RPMI8226 (cell line): Measurements from ENCODE around the gene ELF5.

Source experiments
- DNase-seq: peaks from one replicate; pipeline ENCODE4 v3.0.0-alpha.2; 2015

Gene ELF5

GRCh38 chr11:34513682-34514449, at the start of gene ELF5:
TSS of gene ELF5 (minus strand) at chr11:34513794. CDS start at chr11:34505749, 8,045 bp downstream.
- no peak for DNase-seq

- DNase-seq: no peak
Measured at GRCh38 chr11:34562976-34563375, 49.4 kb upstream of the ELF5 start.

GRCh38 chr11:34560511-34560910, 46.9 kb upstream of the ELF5 start:
- DNase-seq: no peak

- DNase-seq: no peak
Measured at GRCh38 chr11:34558673-34559072, 45.1 kb upstream of the ELF5 start.

- DNase-seq: no peak
Measured at GRCh38 chr11:34558211-34558610, 44.6 kb upstream of the ELF5 start.

GRCh38 chr11:34552270-34552669, 38.7 kb upstream of the ELF5 start:
- DNase-seq: no peak

GRCh38 chr11:34549271-34549670, 35.7 kb upstream of the ELF5 start:
- DNase-seq: no peak

GRCh38 chr11:34548278-34548677, 34.7 kb upstream of the ELF5 start:
- DNase-seq: no peak

- no peak for DNase-seq
Measured at GRCh38 chr11:34546511-34547209, 33.1 kb upstream of the ELF5 start.

GRCh38 chr11:34542089-34542488, 28.5 kb upstream of the ELF5 start:
- no peak for DNase-seq

GRCh38 chr11:34540870-34541269, 27.3 kb upstream of the ELF5 start:
- DNase-seq: no peak

- no peak for DNase-seq
Measured at GRCh38 chr11:34537636-34538035, 24.0 kb upstream of the ELF5 start.

- no peak for DNase-seq
Measured at GRCh38 chr11:34536056-34536455, 22.5 kb upstream of the ELF5 start.

GRCh38 chr11:34534826-34535225, 21.2 kb upstream of the ELF5 start:
- no peak for DNase-seq

- no peak for DNase-seq
Measured at GRCh38 chr11:34531663-34532062, 18.1 kb upstream of the ELF5 start.

GRCh38 chr11:34530545-34531234, 17.1 kb upstream of the ELF5 start:
- DNase-seq: no peak

GRCh38 chr11:34529643-34530042, 16.0 kb upstream of the ELF5 start:
- DNase-seq: no peak

- no peak for DNase-seq
Measured at GRCh38 chr11:34528072-34528471, 14.5 kb upstream of the ELF5 start.

GRCh38 chr11:34525888-34526657, 12.5 kb upstream of the ELF5 start:
- no peak for DNase-seq

GRCh38 chr11:34525098-34525497, 11.5 kb upstream of the ELF5 start:
- no peak for DNase-seq

GRCh38 chr11:34524696-34525095, 11.1 kb upstream of the ELF5 start:
- no peak for DNase-seq

GRCh38 chr11:34523053-34523452, 9.5 kb upstream of the ELF5 start:
- no peak for DNase-seq

GRCh38 chr11:34522188-34522587, 8.6 kb upstream of the ELF5 start:
- DNase-seq: no peak
